ES-I3 (cell line): ENCODE data around the gene ZNF750.

Experiments
- H3K36me3 ChIP-seq: 2 replicates; pipeline ENCODE4 v1.6.1; 2013; ENCODE audit warnings: mild to moderate bottlenecking, low read length, control low read depth, moderate library complexity; ENCODE audit not compliant: insufficient read depth
- H3K4me1 ChIP-seq: 2 replicates; pipeline ENCODE4 v1.6.1; 2013; ENCODE audit warnings: mild to moderate bottlenecking, control low read depth, low read length; ENCODE audit not compliant: insufficient read depth
- H3K9ac ChIP-seq: 2 replicates; pipeline ENCODE4 v1.6.1; 2013; ENCODE audit warnings: low read depth, mild to moderate bottlenecking, low read length, moderate library complexity
- H3K9me3 ChIP-seq: 2 replicates; pipeline ENCODE4 v1.6.1; 2013; ENCODE audit warnings: mild to moderate bottlenecking, low read length, moderate library complexity; ENCODE audit not compliant: control insufficient read depth, insufficient read depth

ZNF750 gene

GRCh38 chr17:82878527-82878926 lies 38.7 kb upstream of the ZNF750 start:
- Histone ChIP-seq H3K4me1 (peaks cover 17% of the 10 kb centered on the region; the same call in 1 of the 2 replicates), H3K36me3 (no peaks in the 10 kb centered on the region), H3K9me3 (no peaks in the 10 kb centered on the region), H3K9ac (no peak overlapping the region)

GRCh38 chr17:82876602-82877379 lies 37.0 kb upstream of the ZNF750 start:
- H3K36me3 ChIP-seq = no peaks in the 10 kb centered on the region
- no peaks in the 10 kb centered on the region for H3K9me3 ChIP-seq
- no peak overlapping the region for H3K9ac ChIP-seq
- H3K4me1 ChIP-seq = peaks cover 17% of the 10 kb centered on the region; the same call in 1 of the 2 replicates

- peaks cover 17% of the 10 kb centered on the region; the same call in 1 of the 2 replicates for H3K4me1 ChIP-seq
- no peak overlapping the region for H3K9ac ChIP-seq
- H3K36me3 ChIP-seq = no peaks in the 10 kb centered on the region
Measured at GRCh38 chr17:82876149-82876548, 36.3 kb upstream of the ZNF750 start.

GRCh38 chr17:82875407-82875856 lies 35.6 kb upstream of the ZNF750 start:
- Histone ChIP-seq H3K36me3 (peaks cover 4% of the 10 kb centered on the region), H3K9ac (no peak overlapping the region), H3K9me3 (no peaks in the 10 kb centered on the region), H3K4me1 (peaks cover 17% of the 10 kb centered on the region; the same call in 1 of the 2 replicates)

More at GRCh38 chr17:82876149-82876548, 36.3 kb upstream of the ZNF750 start:
- no peaks in the 10 kb centered on the region for H3K9me3 ChIP-seq

GRCh38 chr17:82874011-82874835 lies 34.4 kb upstream of the ZNF750 start:
- H3K36me3 ChIP-seq = peaks cover 7% of the 10 kb centered on the region

GRCh38 chr17:82873521-82873920 lies 33.7 kb upstream of the ZNF750 start:
- H3K4me1 ChIP-seq = peaks cover 17% of the 10 kb centered on the region; the same call in 1 of the 2 replicates
- no peak overlapping the region for H3K9ac ChIP-seq
- H3K36me3 ChIP-seq = peaks cover 7% of the 10 kb centered on the region
- H3K9me3 ChIP-seq = no peaks in the 10 kb centered on the region

More at GRCh38 chr17:82874011-82874835, 34.4 kb upstream of the ZNF750 start:
- Histone ChIP-seq H3K9ac (no peak overlapping the region), H3K4me1 (peaks cover 17% of the 10 kb centered on the region; the same call in 1 of the 2 replicates), H3K9me3 (no peaks in the 10 kb centered on the region)

GRCh38 chr17:82872591-82873520 lies 33.0 kb upstream of the ZNF750 start:
- Histone ChIP-seq H3K9me3 (no peaks in the 10 kb centered on the region), H3K9ac (no peak overlapping the region), H3K36me3 (peaks cover 7% of the 10 kb centered on the region), H3K4me1 (peaks cover 17% of the 10 kb centered on the region; the same call in 1 of the 2 replicates)

GRCh38 chr17:82871776-82872561 lies 32.1 kb upstream of the ZNF750 start:
- Histone ChIP-seq H3K9ac (no peak overlapping the region), H3K4me1 (peaks cover 17% of the 10 kb centered on the region; the same call in 1 of the 2 replicates), H3K36me3 (peaks cover 7% of the 10 kb centered on the region), H3K9me3 (no peaks in the 10 kb centered on the region)

GRCh38 chr17:82871056-82871775 lies 31.4 kb upstream of the ZNF750 start:
- Histone ChIP-seq H3K4me1 (peaks cover 14% of the 10 kb centered on the region; the same call in 1 of the 2 replicates), H3K36me3 (peaks cover 7% of the 10 kb centered on the region), H3K9ac (no peak overlapping the region), H3K9me3 (no peaks in the 10 kb centered on the region)

- Histone ChIP-seq H3K4me1 (peaks cover 7% of the 10 kb centered on the region; the same call in 1 of the 2 replicates), H3K36me3 (peaks cover 7% of the 10 kb centered on the region), H3K9ac (no peak overlapping the region), H3K9me3 (no peaks in the 10 kb centered on the region)
Measured at GRCh38 chr17:82870541-82870940, 30.7 kb upstream of the ZNF750 start.

- Histone ChIP-seq H3K4me1 (peaks cover 3% of the 10 kb centered on the region; the same call in 1 of the 2 replicates), H3K9me3 (no peaks in the 10 kb centered on the region), H3K36me3 (peaks cover 7% of the 10 kb centered on the region), H3K9ac (no peak overlapping the region)
Measured at GRCh38 chr17:82870091-82870491, 30.3 kb upstream of the ZNF750 start.

- Histone ChIP-seq H3K9me3 (no peaks in the 10 kb centered on the region), H3K36me3 (peaks cover 7% of the 10 kb centered on the region), H3K9ac (no peak overlapping the region), H3K4me1 (no peaks in the 10 kb centered on the region)
Measured at GRCh38 chr17:82869536-82869935, 29.7 kb upstream of the ZNF750 start.
